Measurements from ENCODE around the gene TNNI3K.

TNNI3K gene

DNA sequence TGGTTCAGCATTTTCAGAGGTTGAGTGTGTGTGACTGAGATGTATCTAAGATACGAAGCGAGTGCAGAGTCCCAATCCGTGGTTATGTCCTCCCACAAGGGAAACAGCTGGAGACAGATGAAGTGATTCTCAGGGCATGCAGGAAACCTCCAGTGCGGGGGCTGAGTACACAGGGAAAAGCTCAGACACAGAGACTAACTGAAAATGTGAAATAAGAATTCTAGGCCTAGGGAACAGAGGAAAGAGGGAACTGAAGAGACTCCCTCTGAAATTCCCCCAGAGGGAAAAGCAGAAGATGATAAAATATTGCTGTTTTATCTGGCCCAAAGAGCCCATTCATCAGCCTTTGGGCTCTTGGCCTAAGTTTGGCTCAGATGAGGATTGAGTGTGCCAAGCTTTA, 160.4 kb downstream of the TNNI3K start:
- DNase-seq: no peak

DNA sequence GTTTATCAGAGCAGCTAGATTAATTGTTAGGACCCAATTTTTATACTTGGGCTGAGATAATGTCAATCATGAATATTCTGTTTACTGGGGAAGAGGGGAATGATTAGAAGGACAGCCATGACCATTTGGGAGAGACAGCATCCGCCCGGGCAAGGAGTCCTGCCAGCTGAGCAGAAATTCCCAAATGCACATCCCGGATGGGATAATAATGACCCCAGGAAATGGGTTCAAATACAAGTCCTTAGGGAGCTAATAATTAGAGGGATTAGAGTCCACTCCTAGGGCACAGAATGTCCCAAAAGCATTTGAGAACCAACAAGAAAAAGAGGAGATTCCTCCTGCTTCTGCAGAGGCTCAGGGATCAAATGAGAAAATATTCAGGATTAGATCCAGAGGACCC, 161.3 kb downstream of the TNNI3K start:
- DNase-seq: no peak

DNA sequence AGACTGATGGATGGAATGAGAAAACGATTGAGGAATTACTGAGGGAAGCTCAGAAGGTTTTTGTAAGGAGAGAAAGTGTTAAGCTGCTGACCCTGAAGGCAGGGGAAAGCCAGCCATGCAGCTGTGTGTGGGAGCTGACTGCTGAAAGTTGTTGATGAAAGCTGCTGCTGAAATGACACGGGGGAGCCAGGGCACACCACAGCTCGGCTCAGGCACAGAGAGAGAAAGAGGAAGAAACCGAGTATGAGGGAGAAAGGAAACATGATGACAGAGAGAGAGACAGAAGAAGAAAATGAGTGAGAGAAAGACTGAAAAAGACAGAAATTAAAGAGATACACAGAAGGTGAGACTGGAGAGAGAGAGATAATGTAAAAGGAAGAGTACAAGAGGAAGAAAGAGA, 161.7 kb downstream of the TNNI3K start:
- DNase-seq: no peak

DNA sequence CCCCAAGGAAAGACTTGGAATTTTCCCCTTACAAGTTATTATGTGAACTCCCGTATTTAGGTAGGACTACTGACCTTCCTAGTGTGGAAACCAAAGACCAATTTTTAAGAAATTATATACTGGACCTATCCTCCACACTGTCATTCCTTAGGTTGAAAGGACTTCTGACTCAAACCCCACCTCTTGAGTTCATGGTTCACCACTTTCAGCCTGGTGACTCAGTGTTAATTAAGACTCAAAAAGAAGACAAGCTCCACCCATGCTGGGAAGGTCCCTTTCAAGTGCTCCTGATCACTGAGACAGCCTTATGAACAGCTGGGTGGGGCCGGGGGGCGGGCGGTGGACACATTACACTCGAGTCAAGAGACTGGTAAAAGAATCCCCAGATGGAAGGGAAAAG, 164.1 kb downstream of the TNNI3K start:
- DNase-seq: no peak

DNA sequence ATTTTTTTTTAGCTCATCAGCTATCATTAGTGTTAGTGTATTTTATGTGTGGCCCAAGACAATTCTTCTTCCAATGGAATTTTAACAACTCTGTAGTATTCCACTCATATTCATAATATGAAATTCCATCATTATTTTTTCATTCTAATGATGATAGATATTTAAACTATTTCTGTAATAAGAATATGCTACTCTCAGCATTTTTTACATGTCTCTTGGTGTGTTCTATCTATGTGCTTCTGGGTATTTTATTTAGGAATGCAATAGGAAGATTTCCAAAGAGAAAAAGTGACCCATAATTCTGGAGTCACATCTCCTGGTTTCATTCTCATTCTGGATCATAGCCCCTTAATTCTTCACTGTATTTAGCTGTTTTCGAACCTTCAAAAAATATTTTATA, 167.7 kb downstream of the TNNI3K start:
- DNase-seq: no peak

DNA sequence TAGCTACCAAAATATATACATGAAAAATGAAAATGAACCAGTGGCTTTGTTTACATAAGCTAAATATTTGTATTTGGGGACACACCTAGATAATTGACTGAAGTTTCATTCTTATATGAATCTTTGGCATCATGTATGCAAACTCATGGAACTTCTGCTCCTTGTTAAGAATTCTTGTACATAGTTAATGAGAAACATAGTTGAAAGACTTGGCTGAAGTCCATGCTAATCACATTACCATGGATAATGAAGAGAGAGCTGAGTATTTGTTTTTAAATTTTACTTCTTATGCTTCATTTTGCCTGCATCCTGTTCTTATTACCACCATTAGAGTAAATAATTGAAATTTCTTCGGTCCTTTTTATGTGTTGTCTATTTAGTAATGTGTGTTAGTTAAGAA, 168.4 kb downstream of the TNNI3K start:
- DNase-seq: no peak

DNA sequence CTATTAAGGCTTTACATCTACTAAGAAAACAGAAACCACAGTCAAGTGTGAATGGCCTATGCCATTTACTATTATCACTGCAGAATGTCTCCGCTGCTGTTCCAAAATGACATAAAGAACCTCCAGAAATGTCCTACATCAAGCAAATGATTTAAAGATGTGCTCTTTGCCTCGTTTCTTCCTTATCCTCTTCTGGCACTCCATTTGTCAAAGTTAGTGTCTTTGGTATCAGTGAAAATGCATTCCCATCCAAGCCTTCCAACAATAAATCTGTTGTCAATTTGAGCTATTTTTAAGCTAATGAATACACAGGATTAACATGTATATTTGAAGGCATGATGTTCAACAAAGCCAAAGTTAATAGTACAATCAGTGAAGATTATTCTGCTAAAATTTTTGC, 171.6 kb downstream of the TNNI3K start:
- no peak for DNase-seq

DNA sequence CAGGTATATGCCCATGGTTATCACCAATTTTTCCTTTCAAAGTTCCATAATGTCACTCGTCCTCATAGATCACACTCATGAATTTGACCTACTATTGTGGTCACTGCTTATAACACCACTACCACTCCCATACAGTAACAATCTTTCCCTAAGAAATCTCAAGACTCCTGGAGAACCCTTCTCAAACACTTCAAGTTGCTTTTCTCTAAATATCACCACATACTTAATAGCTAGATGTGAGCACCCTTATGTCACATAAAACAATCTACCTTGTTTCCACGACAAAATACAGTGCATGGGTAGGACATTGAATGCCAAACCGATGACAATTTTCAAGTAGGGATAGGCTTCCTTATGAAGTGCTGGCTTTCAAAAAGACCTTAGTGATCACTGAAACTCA, 172.7 kb downstream of the TNNI3K start:
- DNase-seq: no peak

DNA sequence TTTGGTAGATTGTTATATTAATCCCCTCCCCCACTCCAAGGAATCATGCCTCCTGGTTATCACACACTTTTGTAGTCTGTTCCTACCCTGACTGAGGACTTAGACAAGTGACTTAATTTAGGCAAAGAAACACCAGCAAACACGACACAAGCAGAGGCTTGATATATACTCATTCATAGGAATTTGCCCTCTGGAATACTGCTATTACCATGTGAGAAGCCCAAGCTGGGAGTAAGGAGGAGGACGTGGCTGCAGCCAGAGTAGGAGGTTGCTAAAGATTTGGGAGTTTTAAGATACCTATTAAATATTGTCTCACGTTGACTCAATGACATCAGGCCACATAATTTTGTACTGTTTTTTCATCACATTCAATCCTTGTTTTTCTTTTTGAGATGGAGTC, 177.1 kb downstream of the TNNI3K start:
- DNase-seq: no peak

DNA sequence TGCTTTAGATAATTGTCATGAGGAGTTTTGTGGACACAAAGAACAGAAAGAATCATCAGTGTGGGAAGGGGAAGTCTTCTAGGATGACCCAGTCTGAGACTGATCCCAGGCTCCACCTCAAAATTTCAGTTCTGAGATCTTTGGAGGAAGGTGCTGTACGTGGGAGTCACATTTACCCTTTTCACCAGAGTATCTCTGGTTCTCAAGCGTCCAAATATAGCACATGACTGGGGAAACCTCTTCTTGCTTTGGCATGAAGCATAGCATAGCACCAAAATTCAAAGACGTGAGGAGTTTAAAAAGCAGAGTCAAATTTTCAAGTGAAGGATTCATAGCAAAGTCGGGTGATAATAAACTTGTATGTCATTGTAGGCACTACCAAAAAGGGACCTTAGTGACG, 180.7 kb downstream of the TNNI3K start:
- no peak for DNase-seq

DNA sequence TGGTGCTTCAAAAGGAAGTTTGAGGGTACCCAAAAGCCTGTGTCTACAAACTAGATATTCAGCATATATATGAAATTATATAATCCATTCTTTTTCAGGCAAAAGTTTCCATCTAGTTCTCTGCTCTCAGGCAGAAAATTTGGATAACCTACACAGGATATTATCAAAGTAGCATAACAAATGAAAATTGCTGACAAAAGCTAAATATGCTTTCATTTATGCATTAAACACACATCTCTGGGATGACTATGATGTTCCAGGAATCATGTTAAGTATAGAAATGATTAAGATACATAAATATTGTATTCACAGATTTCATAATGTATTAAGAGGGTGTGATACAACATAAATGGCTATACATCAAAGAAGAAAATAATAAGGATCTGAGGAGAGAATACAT, 184.4 kb downstream of the TNNI3K start:
- no peak for DNase-seq

DNA sequence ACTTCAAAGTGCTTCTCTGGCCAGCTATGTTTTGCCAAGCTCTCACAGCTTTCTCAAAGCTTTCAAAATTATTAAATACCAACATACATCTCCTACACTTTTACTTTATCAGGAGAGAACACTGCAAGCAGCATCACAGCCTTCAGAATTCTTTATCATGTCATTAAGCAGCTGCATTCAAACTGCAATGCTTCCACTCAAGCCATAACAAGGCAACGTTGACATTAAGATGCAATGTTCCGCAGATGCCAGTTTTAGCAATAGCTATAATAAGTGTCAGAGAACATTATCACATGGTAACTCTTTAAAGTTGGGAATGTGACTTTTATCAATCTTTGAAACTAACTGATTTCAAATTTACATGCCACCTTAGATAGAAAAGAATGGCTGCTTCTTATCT, 185.3 kb downstream of the TNNI3K start:
- DNase-seq: no peak

DNA sequence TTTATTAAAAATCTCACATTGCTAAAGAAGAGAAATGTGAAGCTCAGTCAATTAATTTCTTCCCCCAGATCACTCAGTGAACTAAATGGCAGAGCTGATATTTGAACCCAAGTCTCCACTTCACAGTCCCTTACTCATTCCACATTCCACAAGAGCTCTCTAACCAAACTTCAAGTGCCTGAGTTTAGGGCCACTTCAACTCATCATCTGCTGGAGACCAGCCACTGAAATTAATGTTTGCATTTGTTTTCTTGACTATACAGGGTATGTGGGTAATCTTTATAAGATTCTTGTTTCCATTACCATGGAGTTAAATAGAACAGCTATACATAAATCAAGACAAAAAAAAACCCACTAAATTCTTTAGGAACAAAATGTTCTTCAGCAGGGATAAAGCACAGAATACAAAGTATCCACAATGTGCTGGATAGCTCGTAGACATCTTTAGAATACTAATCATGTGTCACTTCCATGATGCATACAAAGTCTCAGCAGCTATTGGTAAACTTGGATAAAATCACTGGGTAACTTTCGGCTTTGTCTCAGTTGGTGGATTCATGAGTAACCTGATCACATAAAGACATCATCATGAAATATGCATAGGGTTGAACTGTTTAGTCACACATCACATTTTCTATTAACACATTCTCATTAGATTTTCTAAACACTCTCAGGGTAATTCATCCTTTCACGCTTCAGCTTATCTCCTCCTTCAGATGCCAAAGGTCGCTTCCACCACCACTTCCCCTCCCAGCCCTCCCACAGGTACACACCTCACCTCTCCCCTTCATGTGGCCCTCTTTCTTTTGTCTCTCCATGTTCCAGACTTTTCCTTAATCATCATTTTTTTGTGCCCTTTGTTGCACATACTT, 187.5 kb downstream of the TNNI3K start:
- DNase-seq: no peak

DNA sequence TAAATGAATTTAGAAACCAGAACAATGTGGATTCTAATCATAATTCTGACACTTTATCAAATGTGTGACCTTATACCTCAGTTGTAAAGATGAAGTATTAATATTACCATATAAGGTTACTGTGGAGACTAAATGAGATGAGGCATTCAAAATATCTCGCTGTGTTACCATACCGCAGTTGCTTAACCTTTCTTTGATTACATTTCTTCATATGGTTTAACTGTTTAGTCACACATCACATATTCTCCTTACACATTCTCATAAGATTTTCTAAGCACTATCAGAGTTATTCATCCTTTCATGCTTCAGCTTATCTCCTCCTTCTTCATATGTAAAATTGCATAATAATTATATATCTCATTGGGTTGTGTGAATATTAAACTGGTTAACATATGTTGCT, 188.3 kb downstream of the TNNI3K start:
- no peak for DNase-seq

DNA sequence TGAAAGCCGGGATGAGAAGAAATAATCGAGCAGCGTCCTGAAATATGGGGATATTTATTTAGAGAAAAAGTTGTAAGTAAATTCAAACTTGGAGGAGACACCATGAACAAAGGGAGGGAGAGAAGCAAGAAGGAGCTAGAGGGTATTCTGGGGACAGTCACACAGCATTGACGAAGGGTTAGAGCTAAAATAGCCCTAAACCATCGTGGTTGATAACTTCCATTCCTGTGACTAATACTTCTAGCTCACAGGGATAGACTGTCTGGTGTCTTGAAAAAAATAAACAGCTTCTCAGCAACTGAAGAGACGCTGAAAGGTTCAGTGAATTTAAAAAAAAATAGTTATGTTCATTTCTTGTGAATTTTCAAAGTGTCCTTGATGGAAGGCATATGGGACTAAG, 190.5 kb downstream of the TNNI3K start:
- DNase-seq: no peak

DNA sequence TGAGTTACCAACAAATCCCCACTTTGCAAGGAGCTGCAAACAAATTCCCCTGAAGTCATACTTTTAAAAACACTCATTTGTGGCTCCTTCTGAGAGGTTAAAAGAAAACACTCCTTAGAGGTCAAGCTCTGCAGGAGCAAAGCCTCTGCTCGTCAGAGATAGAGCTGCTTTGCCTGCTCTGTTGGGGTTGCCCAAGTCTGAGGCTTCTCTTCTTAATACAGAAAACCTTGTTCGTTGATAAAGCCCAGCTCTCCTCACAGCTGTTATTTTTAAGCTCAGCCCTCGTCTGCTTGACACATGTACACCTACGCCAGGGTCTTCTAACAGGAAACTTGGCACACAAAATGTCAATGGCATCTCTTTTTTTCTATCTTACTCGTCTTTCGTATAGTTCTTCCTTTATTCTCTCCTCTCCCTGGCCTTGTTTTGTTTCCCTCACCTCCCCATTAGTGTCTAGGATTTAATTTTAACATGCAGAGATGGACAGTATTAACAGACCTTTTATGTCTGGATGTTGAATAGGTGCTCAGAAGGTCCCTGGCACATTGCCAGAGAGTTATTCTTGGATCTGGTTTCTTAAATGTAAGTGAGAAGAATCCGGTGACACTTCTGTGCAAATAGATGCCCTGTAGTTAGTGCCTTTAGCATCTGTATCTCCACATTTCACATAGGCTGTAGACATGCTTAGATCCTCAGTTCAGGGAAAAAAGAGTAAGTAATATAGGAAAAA, 191.2 kb downstream of the TNNI3K start:
- no peak for DNase-seq

DNA sequence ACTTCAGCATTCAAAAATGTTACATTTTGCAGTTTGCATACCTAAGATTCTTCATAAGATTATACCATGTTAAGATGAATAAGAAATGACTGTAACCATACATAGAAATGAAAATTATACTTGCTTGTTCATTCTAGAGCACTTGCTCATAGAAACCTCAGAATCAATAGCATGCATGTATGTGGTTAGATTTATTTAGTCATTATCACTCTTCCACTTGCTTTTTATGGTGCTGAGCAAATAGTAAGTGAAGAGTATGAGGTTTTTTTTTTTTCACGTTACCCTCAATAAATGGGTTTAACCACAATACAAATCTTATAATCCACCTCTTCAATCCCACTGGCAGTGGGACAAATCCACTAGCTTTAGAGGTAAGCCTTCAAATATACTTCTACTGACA, 192.5 kb downstream of the TNNI3K start:
- no peak for DNase-seq

DNA sequence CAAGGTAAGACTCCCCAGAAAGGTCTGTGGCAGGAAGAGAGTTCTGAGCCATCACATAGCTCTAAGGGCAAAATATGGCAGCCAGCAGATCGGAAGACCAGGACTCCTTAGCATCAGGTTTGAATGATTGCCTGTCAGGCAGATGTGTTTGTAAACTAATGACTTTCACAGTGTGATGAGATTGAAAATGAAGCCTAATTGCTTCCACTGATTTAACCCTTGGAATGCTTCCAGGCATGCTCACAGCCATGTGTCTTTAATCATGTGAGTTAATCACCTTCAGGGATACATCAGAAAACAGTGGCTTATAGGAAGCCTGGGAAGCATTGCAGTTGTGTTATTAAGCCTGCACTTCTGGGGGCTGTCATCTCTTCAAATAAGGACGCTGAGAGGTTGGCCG, 194.4 kb downstream of the TNNI3K start:
- DNase-seq: no peak

DNA sequence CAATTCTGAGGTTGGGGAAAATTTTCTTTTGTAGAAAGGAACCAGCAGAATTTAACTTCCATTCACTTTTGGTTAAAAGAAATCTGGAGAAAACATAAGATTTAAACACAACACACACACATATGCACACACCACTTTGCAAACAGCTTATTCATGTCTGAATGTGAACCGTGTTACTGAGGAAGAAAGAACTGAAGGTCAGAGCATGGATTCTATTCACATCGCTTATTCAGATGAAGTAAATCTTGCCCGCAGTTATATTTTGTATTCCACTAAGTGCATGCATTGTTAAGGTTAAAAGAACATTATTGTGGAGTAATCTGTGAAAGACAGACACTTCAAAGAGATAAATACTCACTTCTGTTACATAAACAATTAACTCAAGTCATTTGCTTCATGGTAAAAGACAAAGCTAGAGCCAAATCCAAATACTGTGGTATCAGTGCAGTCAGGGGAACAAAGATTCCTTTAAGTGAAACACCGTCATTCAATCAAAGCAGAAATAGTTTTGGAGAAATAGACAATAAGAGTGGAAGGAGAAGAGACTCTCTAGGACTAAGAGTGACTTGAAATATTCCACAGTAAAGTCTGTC, 195.3 kb downstream of the TNNI3K start:
- no peak for DNase-seq

DNA sequence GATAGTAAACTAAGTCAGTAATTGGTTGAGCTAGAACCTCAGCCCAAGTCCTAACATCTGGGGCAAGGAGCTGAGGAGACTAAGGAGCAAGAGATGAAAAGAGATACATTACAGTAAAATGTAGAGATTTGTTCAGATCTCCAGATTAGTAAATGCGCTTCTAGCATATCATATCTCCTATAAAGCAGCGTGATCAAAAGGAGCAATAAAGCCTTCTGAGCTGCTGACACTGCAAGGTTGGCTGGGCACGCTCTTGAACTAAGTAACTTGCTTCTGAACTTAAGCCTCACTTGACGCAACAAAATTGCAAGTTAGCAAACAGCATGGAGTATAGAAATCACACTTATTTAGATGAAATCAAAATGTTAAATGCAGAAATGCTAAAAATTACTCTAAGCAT, 196.3 kb downstream of the TNNI3K start:
- no peak for DNase-seq

DNA sequence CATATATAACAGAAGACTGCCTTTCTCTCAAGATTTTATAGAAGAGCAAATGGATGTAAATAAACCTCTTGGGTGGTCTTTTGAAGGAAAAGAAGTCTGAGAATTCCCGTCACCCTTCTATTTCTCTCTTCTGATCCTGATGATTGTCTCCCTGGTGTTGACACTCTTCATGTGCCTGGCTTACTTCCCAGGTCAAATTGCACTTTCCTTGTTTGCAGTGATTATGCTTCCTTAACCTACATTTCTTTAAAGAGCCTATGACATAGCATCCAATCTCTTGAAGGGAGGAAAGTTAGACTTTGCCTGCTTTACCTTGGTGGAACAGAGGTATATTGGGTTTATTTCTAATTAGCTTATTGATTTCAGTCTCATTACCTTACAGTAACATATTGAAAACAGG, 197.1 kb downstream of the TNNI3K start:
- DNase-seq: no peak

DNA sequence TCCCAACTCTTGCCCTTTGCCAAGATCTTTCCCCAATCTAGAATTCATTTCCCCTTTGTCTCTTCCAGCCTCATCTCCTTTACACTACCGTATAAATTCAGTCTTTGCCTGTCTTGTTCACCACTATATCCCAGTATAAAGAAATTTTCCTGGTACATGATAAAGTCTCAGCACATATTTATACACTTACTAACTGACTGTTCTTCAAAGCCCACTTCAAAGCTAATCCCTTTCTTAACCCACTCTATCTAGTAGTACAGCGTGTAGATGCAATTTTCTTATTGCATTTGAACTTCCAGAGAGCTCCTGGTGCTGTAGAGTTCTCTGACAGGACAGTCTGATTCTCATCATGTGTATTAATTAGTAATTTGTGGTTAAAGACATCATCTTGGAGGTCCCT, 199.1 kb downstream of the TNNI3K start:
- DNase-seq: no peak

DNA sequence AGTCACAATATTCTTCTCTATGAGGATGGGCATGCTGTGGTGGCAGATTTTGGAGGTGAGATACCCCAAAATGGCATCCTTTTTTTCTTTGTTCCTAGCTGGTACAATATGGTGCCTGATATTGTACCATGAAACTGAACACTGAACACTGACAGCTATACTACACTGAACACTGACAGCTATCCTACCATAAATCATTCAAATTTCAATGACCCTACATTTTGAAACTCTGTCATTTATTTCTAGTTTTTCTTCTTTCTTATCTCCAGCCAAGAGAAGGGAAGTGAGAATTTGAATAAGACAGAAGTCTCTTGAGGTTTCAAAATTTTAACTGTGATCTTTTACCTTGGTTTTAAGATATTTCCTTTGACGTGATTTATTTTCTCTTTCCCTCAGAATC, 200.9 kb downstream of the TNNI3K start:
- DNase-seq: no peak

DNA sequence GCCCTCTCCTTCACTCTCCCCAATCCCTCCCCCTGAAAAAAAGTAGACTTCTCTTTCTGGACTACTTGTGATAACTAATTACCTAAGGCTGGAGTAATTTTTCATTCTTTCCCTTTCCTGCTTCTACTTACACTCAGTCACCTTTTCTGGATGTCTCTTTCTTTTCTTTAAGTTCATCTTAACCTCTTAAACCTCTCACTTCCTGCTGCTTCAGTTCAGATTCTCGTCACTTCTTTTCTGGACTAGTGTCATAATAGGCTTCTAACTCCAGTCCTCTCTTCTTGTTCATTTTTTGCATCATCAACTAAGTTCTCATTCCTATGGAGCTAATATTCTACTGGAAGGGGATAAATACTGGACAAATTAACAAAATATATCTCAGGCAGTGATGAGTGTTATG, 201.8 kb downstream of the TNNI3K start:
- no peak for DNase-seq

All from EL (cell line).